CD14-positive monocyte (primary cell): ENCODE data around the gene ADK. TPM values are rescaled to one million over a fixed set of nuclear protein-coding genes. Genes with fewer than 3 reads are reported as not detected.

Source experiments
- DNase-seq, 3 donors: peaks; one replicate each; pipeline ENCODE4 v3.0.0-alpha.2; 2011 to 2022
- H2AFZ ChIP-seq: 2 replicates; pipeline ENCODE4 v1.6.0; 2012; ENCODE audit warnings: mild to moderate bottlenecking, low read depth, low read length, inconsistent platforms; ENCODE audit not compliant: insufficient read depth, poor library complexity, severe bottlenecking
- H3K27ac ChIP-seq, 2 donors: 1 replicate in 1 of 2; 2 replicates in 1 of 2; pipeline ENCODE4 v1.5.1; 2012 to 2013; ENCODE audit warnings: low read length in 2 of 2, control low read depth in 1 of 2, inconsistent platforms in 1 of 2, low read depth in 1 of 2, mild to moderate bottlenecking in 1 of 2
- H3K27me3 ChIP-seq, 2 donors: one replicate each; pipeline versions ENCODE4 v1.6.0 to v1.6.1; 2011 to 2013; ENCODE audit warnings: low read length in 2 of 2; ENCODE audit not compliant: control insufficient read depth in 2 of 2, insufficient read depth in 2 of 2
- H3K36me3 ChIP-seq, 2 donors: replicated peaks in 1 of 2; 1 replicate in 1 of 2; 2 replicates in 1 of 2; pipeline versions ENCODE4 v1.5.1 to v1.6.1; 2012 to 2013; ENCODE audit warnings: low read length in 2 of 2, control low read depth in 1 of 2, inconsistent platforms in 1 of 2, mild to moderate bottlenecking in 1 of 2; ENCODE audit not compliant: insufficient read depth in 2 of 2, control insufficient read depth in 1 of 2
- H3K4me1 ChIP-seq, 2 donors: 1 replicate in 1 of 2; 2 replicates in 1 of 2; pipeline versions ENCODE4 v1.5.1 to v1.6.1; 2012 to 2013; ENCODE audit warnings: low read length in 2 of 2, control low read depth in 1 of 2, inconsistent platforms in 1 of 2, mild to moderate bottlenecking in 1 of 2, moderate library complexity in 1 of 2; ENCODE audit not compliant: insufficient read depth in 2 of 2, control insufficient read depth in 1 of 2
- H3K4me2 ChIP-seq: replicated peaks from 2 replicates; pipeline ENCODE3; 2012; ENCODE audit warnings: low read length, moderate library complexity, mild to moderate bottlenecking; ENCODE audit not compliant: poor library complexity, severe bottlenecking; ENCODE audit errors: extremely low read depth
- H3K4me3 ChIP-seq, 3 experiments: fragments of 200-600 bp in 1 of 3; sonication (generic) in 1 of 3; replicated peaks in 1 of 3; 1 replicate in 2 of 3; 2 replicates in 1 of 3; pipeline ENCODE4 v1.5.1; 2011 to 2013; ENCODE audit warnings: low read length in 3 of 3, mild to moderate bottlenecking in 3 of 3, control low read depth in 2 of 3, low read depth in 2 of 3, inconsistent platforms in 1 of 3, moderate library complexity in 1 of 3
- H3K79me2 ChIP-seq: 2 replicates; pipeline ENCODE4 v1.6.0; 2012; ENCODE audit warnings: mild to moderate bottlenecking, control low read depth, inconsistent platforms, low read length, moderate library complexity; ENCODE audit not compliant: insufficient read depth
- H3K9ac ChIP-seq: 2 replicates; pipeline ENCODE4 v1.6.0; 2017; ENCODE audit warnings: low read length, mild to moderate bottlenecking; ENCODE audit not compliant: insufficient read depth, poor library complexity, severe bottlenecking
- H3K9me3 ChIP-seq, 2 donors: replicated peaks in 1 of 2; 1 replicate in 1 of 2; 2 replicates in 1 of 2; pipeline versions ENCODE4 v1.5.1 to v1.6.1; 2012 to 2013; ENCODE audit warnings: low read length in 2 of 2, control low read depth in 1 of 2; ENCODE audit not compliant: control insufficient read depth in 1 of 2, insufficient read depth in 1 of 2
- H4K20me1 ChIP-seq: 2 replicates; pipeline ENCODE4 v1.6.0; 2012; ENCODE audit warnings: mild to moderate bottlenecking, low read length, control low read depth, moderate library complexity; ENCODE audit not compliant: insufficient read depth
- H3K27ac Mint-ChIP-seq, 7 donors: one replicate each; pipeline ENCODE4 v1.8.0; 2020; ENCODE audit warnings: mild to moderate bottlenecking in 7 of 7, mixed read lengths in 7 of 7, moderate library complexity in 6 of 7, inconsistent platforms in 2 of 7
- H3K27me3 Mint-ChIP-seq, 3 donors: one replicate each; pipeline ENCODE4 v1.8.0; 2021 to 2022; ENCODE audit warnings: low read depth in 3 of 3, mild to moderate bottlenecking in 3 of 3, mixed read lengths in 3 of 3, moderate library complexity in 3 of 3, inconsistent platforms in 1 of 3
- H3K36me3 Mint-ChIP-seq, 2 donors: one replicate each; pipeline ENCODE4 v1.8.0; 2020; ENCODE audit warnings: mixed read lengths in 2 of 2, inconsistent platforms in 1 of 2, mild to moderate bottlenecking in 1 of 2
- H3K4me1 Mint-ChIP-seq: one replicate; pipeline ENCODE4 v1.8.0; 2020; ENCODE audit warnings: mild to moderate bottlenecking, mixed read lengths
- H3K4me3 Mint-ChIP-seq, 2 donors: one replicate each; pipeline ENCODE4 v1.8.0; 2020; ENCODE audit warnings: mild to moderate bottlenecking in 2 of 2, mixed read lengths in 2 of 2, moderate library complexity in 1 of 2
- H3K9me3 Mint-ChIP-seq, 7 donors: one replicate each; pipeline ENCODE4 v1.8.0; 2020 to 2022; ENCODE audit warnings: mixed read lengths in 7 of 7, mild to moderate bottlenecking in 6 of 7, moderate library complexity in 6 of 7, inconsistent platforms in 2 of 7
- WGBS: methylation state at CpG from one replicate; pipeline ENCODE4 v1.1.5; 2013; ENCODE audit warnings: missing lambda C conversion rate; ENCODE audit not compliant: insufficient coverage; 5-methylcytosine and 5-hydroxymethylcytosine counted together
- intact Hi-C, 2 donors: fragments of 100-400 bp; cut with micrococcal nuclease; formaldehyde crosslinking; loops; one replicate each; pipeline versions ENCODE4 v1.15.0 to v1.15.1; 2023
- polyA plus RNA-seq, 3 donors: library from polyadenylated mRNA; depleted of rRNA in 1 of 3; unstranded in 2 of 3; stranded (reverse) in 1 of 3; fragments of 300-500 nt in 2 of 3; fragments of >200 nt in 1 of 3; fragmentation: Illumina TruSeq in 2 of 3; gene quantifications; 1 replicate in 2 of 3; 2 replicates in 1 of 3; pipeline ENCODE4 v1.2.3, GENCODE V29; 2012 to 2021
- TF ChIP-seq, protein P1 (sequence below): fragments of 200-600 bp; IDR thresholded peaks from one replicate; pipeline ENCODE4 v1.8.0; 2022; ENCODE audit warnings: antibody characterized with exemption, mild to moderate bottlenecking

The ADK gene
- polyA plus RNA-seq, 3 donors = 6.4 to 38.2 (median 35.7) TPM

DNA sequence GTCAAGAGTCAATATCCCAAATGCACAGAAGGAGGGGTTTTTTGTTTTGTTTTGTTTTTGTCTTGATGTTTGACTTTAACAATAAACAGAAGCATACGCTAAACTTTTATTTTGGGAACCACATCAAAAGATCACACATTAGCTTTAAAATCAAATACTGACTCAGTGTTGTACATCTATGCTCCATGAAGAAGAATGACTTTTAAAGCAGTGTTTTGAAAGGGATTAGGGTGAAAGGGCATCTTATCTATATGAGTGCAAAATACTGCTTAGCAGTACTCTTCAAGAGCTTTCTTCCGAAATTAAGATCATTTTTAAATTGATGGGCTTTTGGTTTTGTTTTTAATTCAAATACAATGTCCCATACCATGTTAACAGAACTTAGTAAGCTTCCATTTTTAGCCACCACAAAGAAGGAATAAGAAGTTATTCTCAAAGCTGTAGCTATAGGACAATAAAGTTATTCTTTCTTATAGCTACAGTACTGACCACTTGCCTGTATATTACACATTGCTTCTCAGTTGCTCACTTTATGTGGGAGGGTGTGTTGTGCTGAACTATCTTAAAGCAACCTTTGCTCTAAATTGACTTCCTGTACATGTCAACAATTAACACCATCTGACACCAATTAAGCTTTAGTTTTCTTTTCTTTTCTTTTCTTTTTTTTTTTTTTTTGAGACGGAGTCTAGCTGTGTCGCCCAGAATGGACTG is 531.1 kb downstream of the ADK start:
- H3K27me3 Mint-ChIP-seq = no peaks in the 10 kb centered on the region
- intact Hi-C loops = no loop called here
- DNase-seq = no peak
- Histone ChIP-seq H3K9me3 (no peaks in the 10 kb centered on the region), H3K4me2 (no peak overlapping the region), H3K9ac (no peak overlapping the region), H4K20me1 (no peaks in the 10 kb centered on the region), H3K27me3 (no peaks in the 10 kb centered on the region), H2AFZ (no peak overlapping the region), H3K79me2 (no peaks in the 10 kb centered on the region), H3K4me1 (peaks cover 0 to 6% of the 10 kb centered on the region in 2 donors), H3K27ac (no peak overlapping the region), H3K4me3 (no peak overlapping the region), H3K36me3 (peaks cover 5% of the 10 kb centered on the region in 2 donors)
- peaks cover 0 to 6% (median 2%) of the 10 kb centered on the region in 7 donors for H3K9me3 Mint-ChIP-seq
- H3K4me3 Mint-ChIP-seq = no peak overlapping the region
- TF ChIP-seq, protein P1, sequence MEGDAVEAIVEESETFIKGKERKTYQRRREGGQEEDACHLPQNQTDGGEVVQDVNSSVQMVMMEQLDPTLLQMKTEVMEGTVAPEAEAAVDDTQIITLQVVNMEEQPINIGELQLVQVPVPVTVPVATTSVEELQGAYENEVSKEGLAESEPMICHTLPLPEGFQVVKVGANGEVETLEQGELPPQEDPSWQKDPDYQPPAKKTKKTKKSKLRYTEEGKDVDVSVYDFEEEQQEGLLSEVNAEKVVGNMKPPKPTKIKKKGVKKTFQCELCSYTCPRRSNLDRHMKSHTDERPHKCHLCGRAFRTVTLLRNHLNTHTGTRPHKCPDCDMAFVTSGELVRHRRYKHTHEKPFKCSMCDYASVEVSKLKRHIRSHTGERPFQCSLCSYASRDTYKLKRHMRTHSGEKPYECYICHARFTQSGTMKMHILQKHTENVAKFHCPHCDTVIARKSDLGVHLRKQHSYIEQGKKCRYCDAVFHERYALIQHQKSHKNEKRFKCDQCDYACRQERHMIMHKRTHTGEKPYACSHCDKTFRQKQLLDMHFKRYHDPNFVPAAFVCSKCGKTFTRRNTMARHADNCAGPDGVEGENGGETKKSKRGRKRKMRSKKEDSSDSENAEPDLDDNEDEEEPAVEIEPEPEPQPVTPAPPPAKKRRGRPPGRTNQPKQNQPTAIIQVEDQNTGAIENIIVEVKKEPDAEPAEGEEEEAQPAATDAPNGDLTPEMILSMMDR = no peak
- WGBS = 90% methylated on average over 2 of the region's 4 CpGs
- H3K36me3 Mint-ChIP-seq = peaks cover 11 to 21% of the 10 kb centered on the region in 2 donors
- no peak overlapping the region for H3K27ac Mint-ChIP-seq
- peaks cover 12% of the 10 kb centered on the region for H3K4me1 Mint-ChIP-seq

DNA sequence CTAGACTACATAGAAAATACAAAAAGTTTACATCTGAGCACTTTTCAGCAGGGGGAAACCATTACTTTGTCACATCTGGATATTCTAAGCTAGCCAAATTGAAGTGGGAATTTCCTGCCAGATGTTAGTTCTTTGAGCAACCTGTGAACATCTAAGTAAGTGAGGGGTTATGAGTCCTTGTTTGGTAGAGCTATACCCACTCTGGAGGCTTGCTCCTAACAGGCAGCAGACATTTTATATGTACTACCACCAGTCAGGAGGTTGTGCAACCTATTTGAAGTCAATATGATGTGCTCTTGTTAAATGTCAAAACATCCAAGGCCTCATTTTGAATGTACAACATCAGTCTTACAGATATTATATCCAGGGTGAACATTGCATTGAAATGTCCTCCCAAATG is 532.0 kb downstream of the ADK start:
- Mint-ChIP-seq H3K36me3 (peaks cover 13 to 14% of the 10 kb centered on the region in 2 donors), H3K27me3 (peaks cover 0 to 2% (median 0%) of the 10 kb centered on the region in 3 donors), H3K4me1 (peaks cover 12% of the 10 kb centered on the region), H3K27ac (no peak overlapping the region), H3K9me3 (peaks cover 0 to 6% (median 2%) of the 10 kb centered on the region in 7 donors), H3K4me3 (no peak overlapping the region)
- H2AFZ ChIP-seq = no peak overlapping the region
- TF ChIP-seq, protein P1 = no peak
- peaks cover 0 to 6% of the 10 kb centered on the region in 2 donors for H3K4me1 ChIP-seq
- peaks cover 4 to 7% of the 10 kb centered on the region in 2 donors for H3K36me3 ChIP-seq
- no peaks in the 10 kb centered on the region for H3K27me3 ChIP-seq
- H3K4me3 ChIP-seq = no peak overlapping the region
- DNase-seq = no peak
- H3K9ac ChIP-seq = no peak overlapping the region
- intact Hi-C loops = no loop called here
- no peak overlapping the region for H3K4me2 ChIP-seq
- H3K27ac ChIP-seq = no peak overlapping the region
- no peaks in the 10 kb centered on the region for H3K9me3 ChIP-seq
- no peaks in the 10 kb centered on the region for H3K79me2 ChIP-seq
- no peaks in the 10 kb centered on the region for H4K20me1 ChIP-seq
